SK-N-DZ (cell line): Measurements from ENCODE around the gene UBA5.

Source experiments
- DNase-seq: peaks from one replicate; pipeline ENCODE4 v3.0.0-alpha.2; 2015; ENCODE audit warnings: low spot score

The UBA5 gene

DNA sequence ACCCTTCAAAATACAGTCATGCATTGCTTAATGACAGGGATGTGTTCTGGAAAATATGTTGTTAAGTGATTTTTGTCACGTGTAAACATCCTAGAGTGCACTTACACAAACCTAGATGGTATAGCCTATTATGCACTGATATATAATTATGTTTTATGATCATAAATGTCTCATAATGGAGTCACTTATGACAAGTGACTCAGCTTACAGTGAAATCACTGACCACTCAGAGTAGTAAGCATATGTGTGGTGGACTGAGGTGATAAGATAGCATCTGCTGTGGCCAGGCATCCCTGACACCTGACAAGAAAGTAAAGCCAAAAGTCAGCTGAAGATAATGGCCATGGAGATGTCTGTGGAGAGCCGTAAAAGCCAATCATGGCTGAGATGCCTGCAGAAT lies 5.9 kb upstream of the UBA5 start:
- DNase-seq: no peak

DNA sequence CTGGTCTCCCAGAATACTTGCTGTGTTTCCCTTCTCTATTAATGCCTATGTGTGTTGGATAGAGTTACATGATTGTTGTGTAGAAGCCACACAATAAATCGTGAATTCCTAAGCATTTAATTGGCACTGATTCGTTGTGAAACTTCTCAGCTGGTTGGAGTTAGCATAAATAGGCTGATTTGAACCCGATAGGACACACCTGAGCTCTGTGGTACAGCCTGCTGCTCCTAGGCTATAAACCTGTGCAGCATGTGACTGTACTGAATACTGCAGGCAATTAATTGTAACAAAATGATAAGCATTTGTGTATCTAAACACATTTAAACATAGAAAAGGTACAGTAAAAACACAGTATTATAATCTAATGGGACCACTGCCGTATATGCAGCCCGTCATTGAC lies 5.4 kb upstream of the UBA5 start:
- no peak for DNase-seq

DNA sequence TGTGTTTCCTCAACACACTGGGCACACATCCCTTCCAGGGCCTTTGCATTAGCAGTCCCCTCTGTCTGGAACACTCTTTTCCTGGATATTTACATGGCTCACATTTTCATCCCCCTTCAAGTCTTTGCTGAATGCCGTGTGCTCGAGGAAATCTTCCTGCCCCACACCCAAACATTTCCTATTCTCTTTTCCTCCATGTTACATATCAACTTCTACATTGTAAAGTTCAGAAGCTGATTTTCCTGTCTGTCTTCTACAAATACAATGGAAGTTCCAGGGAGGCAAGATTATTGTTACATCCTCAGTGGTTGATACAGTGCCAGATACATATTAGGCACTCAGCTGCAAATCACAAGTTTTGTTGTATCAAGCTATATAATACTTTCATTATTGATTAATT lies 4.7 kb upstream of the UBA5 start:
- no peak for DNase-seq

DNA sequence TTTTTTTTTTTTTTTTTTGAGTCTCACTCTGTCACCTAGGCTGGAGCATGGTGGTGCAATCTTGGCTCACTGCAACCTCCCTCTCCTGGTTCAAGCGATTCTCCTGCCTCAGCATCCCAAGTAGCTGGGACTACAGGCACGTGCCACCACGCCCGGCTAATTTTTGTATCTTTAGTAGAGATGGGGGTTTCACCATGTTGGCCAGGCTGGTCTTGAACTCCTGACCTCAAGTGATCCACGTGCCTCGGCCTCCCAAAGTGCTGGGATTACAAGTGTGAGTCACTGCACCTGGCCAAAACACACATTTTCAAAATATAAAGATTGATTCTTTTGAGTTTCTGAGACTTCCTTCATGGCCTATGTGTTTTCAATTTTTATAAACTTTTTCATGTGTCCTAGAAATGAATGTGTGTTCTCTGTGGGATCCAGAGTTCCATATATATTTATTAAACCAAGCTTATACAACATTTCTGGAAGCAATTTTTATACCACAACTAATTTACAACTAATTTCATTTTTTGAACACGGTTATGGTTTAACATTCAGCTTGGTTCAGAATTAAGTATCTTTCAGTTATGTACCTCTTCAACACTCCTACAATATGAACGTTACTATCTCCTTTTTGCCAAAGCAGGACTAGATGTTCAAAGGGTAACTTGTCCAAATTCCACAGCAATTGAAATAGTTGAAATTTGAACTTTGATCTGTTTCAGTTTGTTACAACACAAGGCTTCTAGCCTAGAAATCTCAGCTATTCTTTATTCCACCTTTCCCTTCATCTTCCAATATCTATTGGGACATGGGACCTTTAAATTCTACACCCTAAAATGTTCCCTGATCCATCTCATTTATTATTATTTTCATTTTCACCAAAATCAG lies 2.0 kb upstream of the UBA5 start:
- DNase-seq: no peak

DNA sequence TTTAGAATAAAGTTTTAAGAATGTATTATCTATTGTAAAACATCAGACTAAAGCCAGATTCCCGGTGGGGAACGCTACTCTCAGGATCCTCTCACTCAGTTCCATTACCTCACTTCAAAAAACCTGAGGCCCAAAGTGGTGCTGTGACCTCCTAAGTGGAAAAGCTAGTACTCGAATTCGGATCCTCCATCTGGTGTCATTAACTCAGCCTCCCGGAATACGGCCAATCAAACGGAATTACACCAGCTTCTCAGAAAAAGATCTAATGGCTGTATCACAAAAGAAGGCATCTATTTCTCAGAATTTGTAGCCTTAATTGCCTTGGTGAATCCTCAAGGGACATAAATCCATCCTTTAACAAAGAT lies 1.1 kb upstream of the UBA5 start:
- DNase-seq: no peak

DNA sequence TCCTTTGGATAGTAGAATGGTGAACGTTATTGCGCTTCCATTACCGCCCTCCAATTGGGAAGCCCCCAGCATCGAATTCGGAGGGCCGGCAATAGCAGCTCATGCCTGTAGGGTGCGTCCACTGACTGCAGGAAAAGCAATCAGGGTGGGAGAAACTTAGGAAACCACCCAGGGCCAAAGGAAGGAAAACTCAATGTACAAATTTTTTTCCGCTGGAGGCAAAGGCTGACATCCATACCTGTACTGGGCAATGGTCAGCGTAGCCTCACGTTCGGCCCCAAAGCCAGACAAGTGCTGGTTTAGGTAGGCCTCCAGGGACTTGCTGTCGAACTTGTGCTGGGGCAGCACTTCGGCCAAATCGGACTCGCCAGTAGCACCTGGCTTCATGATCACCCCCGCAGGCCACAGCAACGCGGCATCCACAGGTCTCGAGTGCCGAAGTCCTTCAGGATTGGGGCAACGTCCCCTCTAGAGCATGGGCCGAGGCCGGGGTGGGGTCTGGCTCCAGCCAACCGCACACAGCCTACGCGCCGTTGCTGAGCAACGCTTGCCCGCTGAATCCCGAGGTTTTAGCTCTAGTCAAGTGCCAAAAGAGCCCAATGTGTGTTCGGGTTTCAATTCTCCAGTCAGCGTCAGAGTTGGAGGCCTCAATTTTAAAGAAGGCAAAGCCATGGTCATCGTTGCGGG lies 621 bp upstream of the UBA5 start, which contains the start of gene ACAD11:
Gene ACAD11 (minus strand): TSS at position 445 of the 687 bp plus-strand sequence. CDS start 58 bp downstream, at position 387.
- DNase-seq: peak; percentile 72

DNA sequence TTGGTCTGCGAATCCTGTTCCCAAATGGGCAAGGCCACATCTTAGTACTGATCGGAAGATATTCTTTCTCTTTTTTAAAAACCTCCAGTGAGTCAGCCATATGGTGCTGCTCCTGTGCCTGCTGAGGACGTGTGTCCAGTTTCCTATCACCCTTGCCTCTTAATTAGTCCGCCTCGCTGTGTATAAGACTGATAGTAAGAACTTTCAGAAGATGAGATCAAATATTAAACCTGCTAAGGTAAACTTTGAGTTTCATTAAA lies 612 bp downstream of the UBA5 start:
- no peak for DNase-seq

DNA sequence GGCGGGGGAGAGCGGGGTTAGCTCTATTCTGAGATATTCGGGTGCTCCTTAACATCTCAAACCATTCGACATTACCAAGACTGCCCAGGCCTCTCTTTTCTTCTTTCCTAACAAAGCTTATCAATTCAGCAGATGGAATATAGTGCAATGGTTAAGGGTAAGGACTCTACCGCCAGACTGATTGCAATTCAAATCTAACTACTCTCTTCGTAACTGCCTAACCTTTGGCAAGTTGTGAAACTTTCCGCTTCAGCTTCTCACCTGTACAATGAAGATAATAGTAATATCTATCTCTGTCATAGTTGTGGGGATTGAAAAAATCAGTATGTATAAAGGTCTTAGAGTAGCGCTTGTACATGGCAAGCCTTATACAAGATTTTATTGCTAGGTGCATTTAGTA lies 972 bp downstream of the UBA5 start:
- DNase-seq: no peak

DNA sequence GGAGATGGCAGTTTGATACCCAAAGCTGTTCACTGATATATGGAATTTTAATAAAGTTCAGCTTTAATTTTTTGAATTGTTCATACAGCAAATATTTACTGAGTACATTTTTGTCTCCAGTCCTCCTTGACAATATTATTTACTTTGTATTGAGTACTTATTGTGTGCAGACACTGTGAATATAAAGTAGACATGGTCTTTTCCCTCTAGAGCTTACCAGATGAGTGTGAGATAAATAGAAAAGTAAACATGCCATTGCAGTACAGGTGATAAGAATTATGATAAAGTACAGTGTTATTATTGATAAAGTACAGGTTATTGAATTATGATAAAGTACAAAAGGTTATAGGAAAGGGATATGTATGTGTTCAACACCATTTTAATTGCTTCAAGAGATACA lies 2.1 kb downstream of the UBA5 start:
- DNase-seq: no peak

DNA sequence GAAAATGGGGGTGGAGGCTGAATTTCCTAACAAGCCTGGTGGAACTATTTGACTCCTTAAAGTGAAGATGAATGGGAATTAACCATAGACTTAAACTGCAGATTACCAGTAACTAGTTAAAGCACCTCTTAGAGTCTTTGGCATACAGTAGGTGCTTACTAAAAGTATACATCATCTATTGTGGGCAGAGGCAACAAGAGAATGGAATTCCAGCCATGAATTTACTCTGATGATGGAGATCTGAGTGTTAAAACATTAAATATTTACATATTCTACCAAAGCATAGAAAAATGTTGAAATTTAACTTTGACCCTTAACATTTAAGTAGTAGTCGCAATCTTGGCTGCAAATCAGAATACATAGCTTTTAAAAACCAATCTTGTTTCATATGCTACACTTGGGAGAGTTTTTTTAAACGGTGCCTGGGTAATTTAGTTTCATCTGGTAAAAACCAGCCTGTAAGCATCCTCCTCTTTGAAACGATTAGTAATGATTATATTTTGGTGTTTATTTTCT lies 5.2 kb downstream of the UBA5 start:
- no peak for DNase-seq

DNA sequence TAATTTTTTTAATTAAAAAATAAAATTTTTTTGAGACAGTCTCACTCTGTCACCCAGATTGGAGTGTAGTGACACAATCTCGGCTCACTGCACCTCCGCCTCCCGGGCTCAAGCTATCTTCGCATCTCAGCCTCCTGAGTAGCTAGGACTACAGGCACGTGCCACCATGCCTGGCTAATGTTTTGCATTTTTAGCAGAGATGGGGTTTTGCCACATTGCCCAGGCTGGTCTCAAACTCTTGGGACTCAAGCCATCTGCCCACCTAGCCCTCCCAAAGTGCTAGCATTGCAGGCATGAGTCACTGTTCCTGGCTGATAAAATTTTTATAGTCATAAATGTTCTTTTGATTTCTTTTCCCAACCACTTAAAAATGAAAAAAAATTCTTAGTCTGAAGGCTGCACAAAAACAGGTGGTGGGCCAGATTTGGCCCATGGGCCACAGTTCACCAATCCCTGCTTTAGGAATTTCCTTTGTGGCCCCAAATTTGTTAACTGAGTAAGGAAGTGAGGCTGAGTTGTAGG lies 9.2 kb downstream of the UBA5 start:
- no peak for DNase-seq

DNA sequence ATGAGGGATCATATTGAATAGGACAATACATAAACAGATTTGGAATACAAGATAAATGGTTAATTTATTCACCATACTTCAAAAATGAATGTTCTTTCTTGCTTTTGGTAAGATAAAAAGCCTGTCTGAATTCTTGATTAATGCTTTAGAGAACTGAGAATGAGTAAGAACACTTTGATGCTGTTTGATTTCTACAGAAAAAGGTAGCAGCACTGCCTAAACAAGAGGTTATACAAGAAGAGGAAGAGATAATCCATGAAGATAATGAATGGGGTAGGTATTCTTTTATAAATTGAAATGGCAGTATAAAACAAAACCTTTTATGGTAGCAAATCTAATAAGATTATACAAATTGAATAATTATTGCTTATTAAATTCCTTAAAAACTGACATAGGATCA lies 15.3 kb downstream of the UBA5 start:
- DNase-seq: no peak

DNA sequence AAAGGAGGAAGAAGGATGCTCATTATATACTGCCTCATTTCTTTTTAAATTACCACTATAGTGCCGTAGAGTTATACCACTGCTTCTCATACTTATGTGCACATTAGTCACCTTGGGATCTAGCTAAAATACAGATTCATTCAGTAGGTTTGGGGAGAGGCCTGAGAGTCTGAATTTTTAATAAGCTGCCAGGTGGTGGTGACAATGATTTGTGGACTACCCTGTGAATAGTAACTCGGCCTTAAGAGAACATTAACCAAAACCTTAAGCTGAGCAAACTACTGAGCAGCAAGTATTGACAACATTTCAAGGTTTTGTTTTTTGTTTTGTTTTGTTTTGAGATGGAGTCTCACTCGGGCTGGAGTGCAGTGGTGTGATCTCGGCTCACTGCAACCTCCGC lies 19.8 kb downstream of the UBA5 start:
- DNase-seq: no peak

DNA sequence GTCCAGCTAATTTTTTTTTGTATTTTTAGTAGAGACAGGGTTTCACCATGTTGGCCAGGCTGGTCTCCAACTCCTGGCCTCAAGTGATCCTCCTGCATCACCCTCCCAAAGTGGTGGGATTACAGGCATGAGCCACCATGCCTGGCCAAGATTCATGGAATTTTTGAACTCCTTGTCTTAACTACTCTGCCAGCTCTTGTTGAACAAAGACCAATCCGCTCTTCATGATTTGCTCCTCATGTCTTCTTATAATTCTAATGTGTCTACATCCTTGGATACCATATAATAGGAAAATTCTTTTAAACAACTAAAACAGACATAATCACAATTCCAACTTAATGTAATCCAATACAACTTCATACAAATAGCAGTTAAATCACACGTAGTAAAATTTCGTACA lies 21.3 kb downstream of the UBA5 start:
- no peak for DNase-seq

DNA sequence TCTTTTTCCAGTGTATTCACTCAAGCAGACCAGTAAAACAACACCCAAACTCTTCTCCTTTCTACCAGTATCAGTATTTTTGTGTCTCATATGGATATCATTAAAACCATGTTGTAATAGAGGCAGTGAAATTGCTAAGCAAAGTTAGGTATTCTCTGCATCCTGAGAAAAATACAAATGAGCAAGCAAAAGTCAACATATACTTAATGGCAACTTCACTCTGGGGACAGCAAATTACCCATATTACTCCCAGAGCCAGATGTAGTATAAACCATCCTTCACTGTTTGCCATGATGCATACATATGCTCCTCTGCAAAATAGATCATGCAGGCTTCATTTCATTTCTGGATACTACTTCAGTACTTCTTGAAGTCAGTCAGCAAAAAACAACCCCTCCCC lies 22.1 kb downstream of the UBA5 start:
- no peak for DNase-seq

DNA sequence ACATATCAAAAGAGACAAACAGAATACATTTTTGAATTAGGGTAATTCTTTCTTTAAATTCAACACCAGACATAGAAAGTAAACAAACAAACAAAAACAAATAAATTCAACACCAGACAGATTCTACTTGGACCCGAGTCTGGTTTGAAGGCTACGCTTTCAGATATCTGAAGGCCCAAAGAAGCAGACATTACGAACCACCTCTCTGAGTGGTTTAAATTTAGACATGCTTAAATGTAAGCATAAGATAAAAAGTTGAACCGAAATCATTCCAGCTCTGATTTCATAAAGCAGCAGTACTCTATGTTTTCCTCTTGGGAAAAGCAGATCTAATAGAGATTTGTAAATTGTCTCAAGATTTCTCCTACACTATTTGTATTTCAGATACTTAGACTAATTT lies 29.9 kb downstream of the UBA5 start:
- DNase-seq: no peak

DNA sequence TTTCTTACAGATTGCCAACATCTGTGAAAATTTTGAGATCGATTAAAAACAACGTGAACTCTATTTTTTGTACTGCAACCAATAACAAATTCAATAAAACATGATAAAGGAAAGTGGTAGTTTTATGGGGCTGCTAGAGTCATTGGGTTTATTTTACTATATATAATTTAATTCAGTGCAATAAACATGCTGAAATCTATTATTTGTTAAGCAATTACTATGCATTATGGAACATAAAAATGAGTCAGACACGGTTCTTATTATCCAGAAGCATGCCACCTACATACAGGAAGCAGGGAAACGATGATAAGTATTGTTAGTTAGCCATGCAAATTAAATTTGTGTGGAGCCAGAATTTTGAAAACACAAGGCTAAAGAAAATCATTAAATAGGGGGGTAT lies 34.9 kb downstream of the UBA5 start:
- no peak for DNase-seq

DNA sequence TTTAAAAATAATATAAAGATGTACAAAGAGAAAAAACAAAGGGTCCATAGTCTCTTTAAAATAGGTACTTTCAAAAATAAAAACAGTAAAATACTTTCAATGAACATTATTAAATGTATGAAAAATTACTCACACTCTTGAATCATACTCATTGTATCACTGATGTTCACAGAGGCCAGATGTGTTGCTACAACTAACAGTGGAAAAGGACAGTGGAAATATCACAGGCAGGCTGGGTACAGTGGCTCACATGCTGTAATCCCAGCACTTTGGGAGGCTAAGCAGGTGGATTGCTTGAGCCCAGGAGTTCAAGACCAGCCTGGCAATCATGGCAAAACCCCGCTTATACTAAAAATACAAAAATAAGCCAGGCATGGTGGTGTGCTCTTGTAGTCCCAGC lies 35.3 kb downstream of the UBA5 start:
- DNase-seq: no peak

DNA sequence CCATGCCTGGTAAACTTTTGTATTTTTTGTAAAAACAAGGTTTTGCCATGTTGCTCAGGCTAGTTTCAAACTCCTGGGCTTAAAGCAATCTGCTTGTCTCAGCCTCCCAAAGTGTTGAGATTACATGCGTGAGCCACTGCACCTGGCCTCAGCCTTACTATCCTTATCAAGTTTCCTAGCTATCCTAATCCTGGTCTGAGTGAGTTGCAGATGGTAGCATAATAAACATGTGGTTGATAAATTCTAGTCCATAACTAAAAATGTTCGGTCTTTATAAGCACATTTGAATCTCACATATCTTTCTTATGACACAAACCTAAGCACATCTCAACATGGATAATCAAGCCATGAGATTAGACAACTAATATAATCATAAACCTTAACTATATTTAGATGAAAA lies 43.6 kb downstream of the UBA5 start:
- DNase-seq: no peak

DNA sequence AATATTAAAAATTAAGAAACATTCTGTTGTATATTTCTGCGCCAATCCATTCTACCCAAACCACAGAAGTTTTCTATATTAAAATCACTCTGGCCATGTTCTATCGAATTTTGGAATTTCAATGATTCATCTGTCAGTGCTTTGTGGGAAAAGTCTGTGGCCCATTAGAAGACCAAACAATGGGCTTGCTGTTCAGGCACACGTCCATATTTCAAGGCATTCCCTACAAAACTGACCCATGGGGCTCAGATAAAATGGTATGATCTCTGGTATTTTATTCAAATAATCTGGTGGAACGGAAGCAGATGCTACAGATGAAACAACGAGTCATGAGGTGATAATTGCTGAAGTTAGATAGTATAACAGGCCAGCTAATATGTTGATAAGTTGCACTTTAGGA lies 49.6 kb downstream of the UBA5 start:
- DNase-seq: no peak

DNA sequence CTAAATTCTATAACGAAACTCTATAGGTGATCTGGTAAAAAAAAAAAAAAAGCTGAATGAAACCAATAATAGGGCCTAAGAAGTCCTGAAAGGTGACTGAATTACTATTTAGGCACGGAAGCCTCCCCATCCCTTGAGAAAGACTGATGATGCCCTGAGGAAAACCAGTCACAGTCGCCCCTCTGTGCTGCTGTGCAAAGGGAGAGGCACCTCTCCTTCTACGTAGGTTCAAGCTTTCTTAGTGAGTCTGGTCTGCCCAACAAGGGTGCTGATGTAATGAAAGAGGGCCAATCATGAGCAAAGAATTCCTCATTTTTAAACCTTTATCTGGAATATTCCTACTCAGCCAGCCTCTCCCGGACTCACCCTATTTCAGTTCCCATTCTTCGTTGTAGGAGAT lies 50.2 kb downstream of the UBA5 start:
- DNase-seq: no peak

DNA sequence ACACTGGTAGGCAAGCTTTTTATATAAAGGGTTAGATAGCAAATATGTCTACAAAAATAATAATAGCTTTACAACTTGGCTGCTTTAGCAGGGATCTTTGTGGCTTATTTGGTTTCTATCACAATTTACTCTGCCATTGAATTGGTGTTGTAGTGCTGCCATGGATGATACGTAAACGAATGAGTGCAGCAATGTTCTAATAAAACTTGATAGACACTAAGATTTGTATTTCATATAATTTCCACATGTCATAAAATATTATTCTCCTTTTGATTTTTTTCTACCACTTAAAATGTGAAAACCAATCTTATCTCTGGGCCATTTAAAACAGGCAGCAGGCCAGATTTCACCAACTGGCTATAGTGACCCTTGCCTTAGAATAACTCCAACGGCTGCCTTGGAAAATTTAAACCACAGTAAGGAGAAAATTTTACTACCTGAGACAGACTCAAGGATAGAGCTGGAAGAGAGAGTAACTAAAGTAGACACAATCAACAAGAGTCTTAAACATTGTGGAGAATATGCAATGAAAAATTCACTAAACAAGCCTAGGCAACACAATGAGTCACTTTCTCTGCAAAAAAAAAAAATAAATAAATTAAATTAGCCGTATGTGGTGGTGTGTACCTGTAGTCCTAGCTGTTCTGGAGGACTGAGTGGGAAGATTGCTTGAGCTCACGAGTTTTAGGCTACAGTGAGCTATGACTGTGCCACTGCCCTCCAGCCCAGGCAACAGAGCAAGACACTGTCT lies 54.0 kb downstream of the UBA5 start:
- no peak for DNase-seq
